ENCODE measurements around the gene UMODL1.

- TF ChIP-seq GATA3 (IDR thresholded peaks at IDR 0.05; ENCODE audit: low read depth, low read length) (no peak), GATA2 (IDR thresholded peaks at IDR 0.05; ENCODE audit: low read depth, low read length) (no peak)
Observed at GRCh38 chr21:42179316-42179715, 108.2 kb downstream of the UMODL1 start.

All from SH-SY5Y (cell line).